HepG2 (cell line): ENCODE data around the gene GUCY1B1. TPM values are rescaled to one million over a fixed set of nuclear protein-coding genes. Genes with fewer than 3 reads are reported as not detected.

Experiments
- ATAC-seq: fragments of 200-7000 bp; cut with Tn5 transposase; 3 replicates; pipeline ENCODE4 v1.9.1; 2020; ENCODE audit warnings: mild to moderate bottlenecking, moderate library complexity
- BruUV-seq: library from RNA; stranded (reverse); fragments of 400-500 nt; replicated peaks from 2 replicates; lab custom pipeline; 2021; lab: Mats Ljungman, UMichigan
- CTCF ChIA-PET: fragments of 300-600 bp; formaldehyde crosslinking; extraction: SDS; loops from one replicate; lab custom pipeline; 2021; ENCODE audit warnings: low total read pairs, inconsistent platforms, low intra/inter-chr PET ratio; lab: Yijun Ruan, JAX
- POLR2A ChIA-PET: fragments of 350-600 bp; sonication (Branson Sonifier 250); formaldehyde crosslinking; loops from one replicate; lab custom pipeline; 2020; ENCODE audit warnings: antibody characterized with exemption, inconsistent platforms; lab: Yijun Ruan, JAX
- DNase-seq: peaks from one replicate; pipeline ENCODE4 v3.0.0-alpha.2; 2015; ENCODE audit warnings: low spot score
- FAIRE-seq: peaks from 3 replicates; lab custom pipeline; 2011; peaks lifted over from hg19 to GRCh38; lab: Jason Lieb, UNC
- H2AFZ ChIP-seq: one replicate; pipeline ENCODE4 v1.6.1; 2011; ENCODE audit warnings: low read length, inconsistent platforms
- H3K27ac ChIP-seq: fragments of 300-600 bp; 3 replicates; pipeline ENCODE4 v1.8.0; 2011; ENCODE audit warnings: mixed run types, mild to moderate bottlenecking, mixed read lengths, low read length, inconsistent platforms; ENCODE audit not compliant: insufficient read depth; ENCODE audit errors: extremely low read length
- H3K27me3 ChIP-seq, 2 experiments: fragments of 200-600 bp in 1 of 2; 2 replicates in 1 of 2; 3 replicates in 1 of 2; pipeline versions ENCODE4 v1.6.0 to v1.8.0; 2011; ENCODE audit warnings: low read length in 2 of 2, mild to moderate bottlenecking in 2 of 2, moderate library complexity in 2 of 2, inconsistent platforms in 1 of 2; ENCODE audit not compliant: insufficient read depth in 2 of 2, control insufficient read depth in 1 of 2
- H3K36me3 ChIP-seq, 2 experiments: fragments of 200-600 bp in 1 of 2; replicated peaks in 1 of 2; 2 replicates in 1 of 2; 3 replicates in 1 of 2; pipeline versions ENCODE4 v1.5.1 to v1.8.0; 2011; ENCODE audit warnings: low read length in 2 of 2, inconsistent platforms in 1 of 2; ENCODE audit not compliant: insufficient read depth in 2 of 2, control insufficient read depth in 1 of 2
- H3K4me1 ChIP-seq: 2 replicates; pipeline ENCODE4 v1.5.1; 2012; ENCODE audit warnings: low read length, inconsistent platforms; ENCODE audit not compliant: insufficient read depth
- H3K4me2 ChIP-seq: 2 replicates; pipeline ENCODE4 v1.6.0; 2011; ENCODE audit warnings: low read depth, low read length, inconsistent platforms
- H3K4me3 ChIP-seq, 3 experiments: fragments of 200-600 bp in 1 of 3; sonication (generic), shearing (Covaris generic) in 1 of 3; replicated peaks in 1 of 3; 2 replicates each; pipeline ENCODE4 v1.5.1; 2011 to 2016; ENCODE audit warnings: low read length in 3 of 3, inconsistent platforms in 2 of 3, low read depth in 2 of 3, mild to moderate bottlenecking in 2 of 3, control low read depth in 1 of 3, mixed read lengths in 1 of 3; ENCODE audit not compliant: insufficient read depth in 1 of 3
- H3K79me2 ChIP-seq: one replicate; pipeline ENCODE4 v1.6.1; 2011; ENCODE audit warnings: low read length, inconsistent platforms; ENCODE audit not compliant: insufficient read depth
- H3K9ac ChIP-seq: 2 replicates; pipeline ENCODE4 v1.6.0; 2011; ENCODE audit warnings: mild to moderate bottlenecking, low read depth, low read length, inconsistent platforms; ENCODE audit not compliant: insufficient read depth
- H3K9me3 ChIP-seq: 2 replicates; pipeline ENCODE4 v1.5.1; 2012; ENCODE audit warnings: mild to moderate bottlenecking, low read length
- H4K20me1 ChIP-seq: 2 replicates; pipeline ENCODE4 v1.6.0; 2011; ENCODE audit warnings: inconsistent platforms, mild to moderate bottlenecking, low read length, moderate library complexity; ENCODE audit not compliant: insufficient read depth
- HNRNPK ChIP-seq: fragments of 200-400 bp; formaldehyde crosslinking; IDR thresholded peaks from 2 replicates; pipeline ENCODE4 v1.6.1; 2018; ENCODE audit warnings: low read length, low read depth, moderate library complexity, mild to moderate bottlenecking; ENCODE audit not compliant: poor library complexity, severe bottlenecking
- MAFF ChIP-seq: IDR thresholded peaks from 2 replicates; pipeline ENCODE4 v1.6.1; 2011; ENCODE audit warnings: low read depth, low read length, improper control_type of control experiment
- MAFK ChIP-seq, 2 experiments: IDR thresholded peaks in 1 of 2; conservative IDR thresholded peaks in 1 of 2; 2 replicates each; pipeline ENCODE4 v1.6.1; 2011; ENCODE audit warnings: improper control_type of control experiment in 2 of 2, low read length in 2 of 2
- MYNN ChIP-seq: sonication (generic); formaldehyde crosslinking; IDR thresholded peaks from 2 replicates; pipeline ENCODE4 v1.4.0; 2020; ENCODE audit warnings: mild to moderate bottlenecking, low read depth, missing genetic modification reagents
- NCOA1 ChIP-seq: sonication (generic); formaldehyde crosslinking; IDR thresholded peaks from 2 replicates; pipeline ENCODE4 v1.9.0; 2021; ENCODE audit warnings: missing genetic modification reagents
- PCBP2 ChIP-seq: fragments of 200-400 bp; formaldehyde crosslinking; optimal IDR thresholded peaks from 2 replicates; pipeline ENCODE3; 2018; ENCODE audit warnings: low read length, low read depth; ENCODE audit not compliant: poor library complexity, severe bottlenecking
- TBP ChIP-seq: sonication (generic); formaldehyde crosslinking; IDR thresholded peaks from 2 replicates; pipeline ENCODE4 v1.5.0; 2020; ENCODE audit warnings: missing genetic modification reagents
- ZC3H4 ChIP-seq: sonication (generic); formaldehyde crosslinking; IDR thresholded peaks from 2 replicates; pipeline ENCODE4 v1.4.0; 2020; ENCODE audit warnings: missing genetic modification reagents, borderline replicate concordance
- ZNF207 ChIP-seq: fragments of 450-650 bp; IDR thresholded peaks from 2 replicates; pipeline ENCODE4 v1.6.1; 2016; ENCODE audit warnings: antibody characterized with exemption, borderline replicate concordance
- ZNF543 ChIP-seq: sonication (generic); formaldehyde crosslinking; IDR thresholded peaks from 2 replicates; pipeline ENCODE4 v1.4.0; 2020; ENCODE audit warnings: mild to moderate bottlenecking, missing genetic modification reagents
- ZNF737 ChIP-seq: sonication (generic); formaldehyde crosslinking; IDR thresholded peaks from 2 replicates; pipeline ENCODE4 v1.5.0; 2020; ENCODE audit warnings: missing genetic modification reagents, mild to moderate bottlenecking, borderline replicate concordance
- WGBS: methylation state at CpG from one replicate; pipeline ENCODE4 v1.1.6; 2017; ENCODE audit warnings: low lambda C conversion rate; 5-methylcytosine and 5-hydroxymethylcytosine counted together
- in situ Hi-C: cut with HindIII; loops from 2 replicates; pipeline ENCODE4 v1.10.0; 2017; ENCODE audit warnings: low pct_unique_long_range_greater_than_20kb; ENCODE audit not compliant: extremely low pct_ligation_motif_present
- intact Hi-C: fragments of 100-400 bp; cut with micrococcal nuclease; formaldehyde crosslinking; loops from one replicate; pipeline ENCODE4 v1.10.0; 2022; ENCODE audit not compliant: unreplicated experiment
- polyA plus RNA-seq, 8 experiments: library from polyadenylated mRNA; depleted of rRNA in 3 of 8; stranded (reverse) in 7 of 8; unstranded in 1 of 8; fragments of >200 nt; fragmentation: Illumina TruSeq in 4 of 8; extraction: Trizol in 4 of 8; gene quantifications; 2 replicates each; pipeline versions ENCODE4 v1.2.1 to v1.2.3, GENCODE V29; 2011 to 2016; ENCODE audit warnings: low read depth in 4 of 8, missing spikeins in 1 of 8, mixed read lengths in 1 of 8; ENCODE audit not compliant: insufficient read depth in 1 of 8
- total RNA-seq, 5 experiments: library from RNA; depleted of rRNA; stranded (reverse); fragments of >200 nt; fragmentation: Illumina TruSeq; extraction: Trizol; gene quantifications; 2 replicates each; pipeline ENCODE4 v1.2.3, GENCODE V29; 2016; ENCODE audit warnings: low read depth in 1 of 5
- TF ChIP-seq, protein P1 (sequence below): sonication (generic); formaldehyde crosslinking; IDR thresholded peaks from 2 replicates; pipeline ENCODE4 v1.8.1; 2022; ENCODE audit warnings: mild to moderate bottlenecking, missing genetic modification reagents
- TF ChIP-seq, protein P2 (sequence below): sonication (generic); formaldehyde crosslinking; IDR thresholded peaks from 2 replicates; pipeline ENCODE4 v1.8.0; 2022; ENCODE audit warnings: missing genetic modification reagents, low read depth, mild to moderate bottlenecking, borderline replicate concordance

The GUCY1B1 gene
- total and polyA plus RNA-seq, 2 of the 13 experiments (the other 11 are each of a cell fraction or from before 2014, with no cell fraction given): not detected

DNA sequence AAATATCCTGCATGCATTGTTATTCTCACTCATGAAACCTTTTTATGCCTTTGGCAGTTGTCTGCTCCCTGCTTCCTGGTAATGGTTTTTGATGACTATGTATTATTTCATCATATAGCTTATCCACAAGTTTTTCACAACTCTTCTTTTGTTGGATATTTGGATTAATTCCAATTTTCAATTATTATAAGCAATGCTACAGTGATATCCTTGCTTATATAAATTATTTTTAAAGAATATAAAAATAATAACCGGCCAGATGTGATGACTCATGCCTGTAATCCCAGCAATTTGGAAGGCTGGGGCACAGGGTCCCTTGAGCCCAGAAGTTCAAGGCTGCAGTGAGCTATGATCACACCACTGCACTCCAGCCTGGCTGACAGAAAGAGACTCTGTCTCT, 60.2 kb downstream of the GUCY1B1 start:
- POLR2A ChIA-PET: no interaction called here
- Histone ChIP-seq H3K4me3 (no peak overlapping the region), H3K4me2 (no peak overlapping the region), H3K79me2 (no peaks in the 10 kb centered on the region), H4K20me1 (no peaks in the 10 kb centered on the region), H2AFZ (no peak overlapping the region), H3K9me3 (no peaks in the 10 kb centered on the region), H3K27me3 (no peaks in the 10 kb centered on the region), H3K4me1 (no peaks in the 10 kb centered on the region), H3K27ac (no peak overlapping the region), H3K36me3 (no peaks in the 10 kb centered on the region), H3K9ac (no peak overlapping the region)
- no peak for FAIRE-seq
- no TSS peak for BruUV-seq
- intact Hi-C loops (no loop called here), in situ Hi-C loops (no loop called here)
- CTCF ChIA-PET: no interaction called here
- TF ChIP-seq MYNN: no peak
- TF ChIP-seq MAFK (conservative IDR thresholded peaks at IDR 0.05 in 1 of 2, IDR thresholded peaks at IDR 0.05 in 1 of 2; ENCODE audit: low read length in 2 of 2): peak; percentile 66 to 75; a peak in 3 of 4 replicates
- no peak for TF ChIP-seq HNRNPK
- TF ChIP-seq MAFF: peak; percentile 69
- no peak for TF ChIP-seq NCOA1 (CRISPR knock-in tag)
- TF ChIP-seq, protein P1, sequence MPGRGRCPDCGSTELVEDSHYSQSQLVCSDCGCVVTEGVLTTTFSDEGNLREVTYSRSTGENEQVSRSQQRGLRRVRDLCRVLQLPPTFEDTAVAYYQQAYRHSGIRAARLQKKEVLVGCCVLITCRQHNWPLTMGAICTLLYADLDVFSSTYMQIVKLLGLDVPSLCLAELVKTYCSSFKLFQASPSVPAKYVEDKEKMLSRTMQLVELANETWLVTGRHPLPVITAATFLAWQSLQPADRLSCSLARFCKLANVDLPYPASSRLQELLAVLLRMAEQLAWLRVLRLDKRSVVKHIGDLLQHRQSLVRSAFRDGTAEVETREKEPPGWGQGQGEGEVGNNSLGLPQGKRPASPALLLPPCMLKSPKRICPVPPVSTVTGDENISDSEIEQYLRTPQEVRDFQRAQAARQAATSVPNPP (CRISPR knock-in tag): no peak
- TF ChIP-seq ZNF543: no peak
- DNase-seq: no peak
- WGBS: 0% methylated on average over 1 of the region's 1 CpG
- ATAC-seq: no peak

DNA sequence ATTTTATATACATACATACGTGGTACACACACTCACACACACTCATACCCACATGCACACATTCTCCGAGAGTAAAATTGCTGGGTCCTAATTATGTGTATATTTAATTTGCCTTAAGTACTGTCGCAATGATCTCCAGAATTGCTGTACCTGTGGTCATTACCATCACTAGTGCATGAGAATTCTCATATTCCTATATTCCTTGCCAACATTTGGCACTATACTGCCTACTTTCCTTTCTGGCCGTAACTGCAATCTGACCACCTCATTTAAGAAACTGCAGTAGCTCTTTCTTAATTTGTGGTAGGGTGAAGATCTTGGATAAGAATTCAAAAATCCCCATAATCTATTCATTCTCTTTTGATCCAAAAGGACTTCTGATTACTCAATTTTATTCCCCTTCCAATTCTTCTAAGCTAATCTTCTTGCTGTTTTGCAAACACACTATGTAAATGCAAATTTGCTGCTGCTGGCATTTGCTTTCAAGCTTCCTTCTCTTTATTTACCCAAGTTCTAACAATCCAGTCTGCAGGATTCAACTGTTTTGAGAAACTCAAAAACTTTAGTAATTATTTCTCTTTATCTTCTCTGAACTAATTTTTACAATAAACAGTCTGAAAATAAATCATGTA, 62.2 kb downstream of the GUCY1B1 start:
- H3K27me3 ChIP-seq: no peaks in the 10 kb centered on the region
- no peak overlapping the region for H3K9ac ChIP-seq
- intact Hi-C loops: no loop called here
- H3K4me3 ChIP-seq: no peak overlapping the region
- H3K4me1 ChIP-seq: no peaks in the 10 kb centered on the region
- ChIA-PET POLR2A (no interaction called here), CTCF (no interaction called here)
- DNase-seq (no peak), ATAC-seq (no peak), FAIRE-seq (no peak)
- no peaks in the 10 kb centered on the region for H3K9me3 ChIP-seq
- no peak overlapping the region for H3K27ac ChIP-seq
- H4K20me1 ChIP-seq: no peaks in the 10 kb centered on the region
- H3K36me3 ChIP-seq: no peaks in the 10 kb centered on the region
- BruUV-seq: no TSS peak
- no peak overlapping the region for H3K4me2 ChIP-seq
- WGBS: 16% methylated on average over 4 of the region's 4 CpGs
- in situ Hi-C loops: no loop called here
- H3K79me2 ChIP-seq: no peaks in the 10 kb centered on the region
- no peak overlapping the region for H2AFZ ChIP-seq
- TF ChIP-seq PCBP2 (no peak), ZC3H4 (CRISPR knock-in tag) (no peak), TBP (CRISPR knock-in tag) (no peak), ZNF737 (CRISPR knock-in tag) (no peak), ZNF207 (no peak)
- TF ChIP-seq, protein P2, sequence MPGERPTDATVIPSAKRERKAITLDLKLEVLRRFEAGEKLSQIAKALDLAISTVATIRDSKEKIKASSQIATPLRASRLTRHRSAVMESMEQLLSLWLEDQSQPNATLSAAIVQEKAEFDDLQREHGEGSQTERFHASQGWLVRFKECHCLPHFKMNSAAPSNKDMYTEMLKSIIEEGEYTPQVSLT: no peak
